Measurements from ENCODE around the gene MERTK. TPM values are rescaled to one million over a fixed set of nuclear protein-coding genes. Genes with fewer than 3 reads are reported as not detected.
"Not testable (repeated sequence)": the region's sequence is repeated elsewhere in the genome, so short reads cannot be mapped to it uniquely, and the experiment has no call there.

MERTK gene
- total RNA-seq, 1 experiment from 2014 or later: 1.1 TPM

DNA sequence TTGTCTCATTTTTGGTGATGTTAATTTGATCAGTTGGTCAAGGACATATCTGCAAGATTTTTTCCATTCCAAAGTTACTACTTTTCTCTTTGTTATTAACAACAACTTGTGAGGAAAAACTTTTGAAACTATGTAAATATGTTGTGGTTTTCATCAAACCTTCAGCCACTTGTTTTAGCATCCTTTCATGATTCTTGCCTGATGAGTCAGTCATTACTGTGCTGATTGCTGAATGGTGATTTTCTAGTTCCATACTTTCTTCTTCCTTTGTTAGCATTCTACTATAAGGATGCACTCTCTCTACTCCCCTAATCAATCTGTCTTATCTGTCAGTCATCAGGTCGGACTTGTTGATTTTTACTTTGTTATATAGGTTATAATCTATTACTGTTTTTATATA is 167.6 kb downstream of the MERTK start:
- no peak for DNase-seq (ENCODE audit: extremely low read depth, low read depth)

DNA sequence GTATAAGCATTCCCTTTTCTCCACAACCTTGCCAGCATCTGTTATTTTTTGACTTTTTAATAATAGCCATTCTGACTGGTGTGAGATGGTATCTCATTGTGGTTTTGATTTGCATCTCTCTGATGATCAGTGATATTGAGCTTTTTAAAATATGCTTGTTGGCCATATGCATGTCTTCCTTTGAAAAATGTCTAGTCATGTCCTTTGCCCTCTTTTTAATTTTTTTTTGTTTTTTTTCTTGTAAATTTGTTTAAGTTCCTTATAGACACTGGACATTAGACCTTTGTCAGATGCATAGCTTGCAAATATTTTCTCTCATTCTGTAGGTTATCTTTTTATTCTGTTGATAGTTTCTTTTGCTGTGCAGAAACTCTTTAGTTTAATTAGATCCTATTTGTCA is 171.4 kb downstream of the MERTK start:
- not testable (repeated sequence) for DNase-seq (ENCODE audit: extremely low read depth, low read depth)

DNA sequence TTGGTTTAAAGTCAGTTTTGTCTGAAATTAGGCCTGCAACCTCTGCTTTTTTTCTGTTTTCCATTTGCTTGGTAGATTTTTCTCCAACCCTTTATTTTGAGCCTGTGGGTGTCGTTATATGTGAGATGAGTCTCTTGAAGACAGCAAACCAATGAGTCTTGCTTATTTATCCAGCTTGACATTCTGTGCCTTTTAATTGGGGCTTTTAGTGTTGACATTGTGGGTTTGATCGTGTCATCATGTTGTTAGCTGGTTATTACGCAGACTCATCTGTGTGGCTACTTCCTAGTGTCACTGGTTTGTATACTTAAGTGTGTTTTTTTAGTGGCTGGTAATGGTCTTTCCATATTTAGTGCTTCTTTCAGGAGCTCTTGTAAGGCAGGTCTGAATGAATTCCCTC is 175.5 kb downstream of the MERTK start:
- DNase-seq (ENCODE audit: extremely low read depth, low read depth): no peak

DNA sequence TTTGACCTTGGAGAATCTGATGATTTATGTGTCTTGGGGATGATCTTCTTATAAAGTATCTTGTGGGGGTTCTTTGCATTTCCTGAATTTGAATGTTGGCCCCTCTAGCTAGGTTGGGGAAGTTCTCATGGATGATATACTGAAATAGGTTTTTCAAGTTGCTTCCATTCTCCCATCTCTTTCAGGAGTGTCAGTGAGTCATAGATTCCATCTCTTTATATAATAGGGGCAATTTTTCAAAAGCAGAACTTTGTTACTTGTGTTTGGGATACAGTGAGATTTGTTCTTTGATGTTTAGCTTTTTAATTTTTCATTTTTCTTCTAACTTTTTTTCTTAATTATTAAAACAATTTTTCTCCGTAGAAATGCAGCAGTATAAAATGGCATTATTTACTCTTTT is 176.1 kb downstream of the MERTK start:
- DNase-seq (ENCODE audit: extremely low read depth, low read depth): no peak

GRCh38 chr2:112075490-112076260 is 177.3 kb downstream of the MERTK start:
- DNase-seq (ENCODE audit: extremely low read depth, low read depth): no peak

- DNase-seq (ENCODE audit: extremely low read depth, low read depth): no peak
Observed at GRCh38 chr2:112077814-112078213, 179.4 kb downstream of the MERTK start.

Small RNA genes within 50 kb of the gene (small RNA-seq; reads per million reads assigned to genes)
- 0 reads per million in 2 experiments for gene RN7SL297P

Other genes with a start within 250 kb of the MERTK start
- 97.2 and 105 TPM in 2 replicates for gene ANAPC1, start 14.4 kb upstream of the MERTK start, total RNA-seq (2014; rRNA removed; shearing (Covaris generic))
- gene TMEM87B, start 156.7 kb downstream of the MERTK start, total RNA-seq (2014; rRNA removed; shearing (Covaris generic)): 16.1 and 17.6 TPM in 2 replicates
- gene FBLN7, start 239.8 kb downstream of the MERTK start, total RNA-seq (2014; rRNA removed; shearing (Covaris generic)): 0.40 and 1.0 TPM in 2 replicates